Measurements from ENCODE around the gene SMPD3. TPM values are rescaled to one million over a fixed set of nuclear protein-coding genes. Genes with fewer than 3 reads are reported as not detected.

The SMPD3 gene
- total and polyA plus RNA-seq, 2 of the 8 experiments (the other 6 are each of a cell fraction or from before 2014, with no cell fraction given), result 0.39 to 1.3 TPM

DNA sequence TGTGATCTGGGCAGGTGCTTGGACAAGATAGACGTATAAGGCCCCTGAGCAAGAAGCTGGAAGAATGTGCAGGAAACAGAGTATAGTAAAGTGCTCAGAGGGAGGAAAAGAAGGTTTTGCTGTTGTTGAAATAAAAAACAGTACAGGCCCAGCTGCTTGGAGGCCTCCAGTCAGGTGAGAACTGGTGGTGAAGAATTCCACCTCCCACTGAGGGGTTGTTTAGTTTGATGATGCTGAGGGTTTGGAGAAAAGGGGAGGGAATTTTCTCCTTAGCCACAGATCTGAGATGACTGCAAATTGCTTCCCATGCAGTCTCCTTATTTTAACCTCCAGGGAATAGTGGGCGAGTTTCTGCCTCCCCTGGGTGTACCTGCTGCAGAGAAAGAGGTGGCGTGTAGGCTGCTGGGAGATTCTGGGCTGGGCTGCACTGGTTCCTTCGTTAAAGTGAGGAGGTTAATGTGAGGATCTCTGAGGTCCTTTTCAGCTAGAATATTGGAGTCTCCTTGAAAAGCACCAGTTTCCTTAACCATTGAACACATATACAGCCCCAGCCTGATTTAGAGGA is 25.8 kb downstream of the SMPD3 start:
- Histone ChIP-seq H3K23me2 (ENCODE audit: low read depth, low read length) (no peaks in the 10 kb centered on the region), H2BK15ac (ENCODE audit: low read length) (no peak overlapping the region; the same call in 1 of the 2 replicates), H3K14ac (ENCODE audit: insufficient read length) (no peak overlapping the region), H3K4me3 (ENCODE audit: extremely low read depth in 1 of 4, insufficient read depth in 2 of 4, low read depth in 3 of 4, low read length in 4 of 4) (no peak overlapping the region), H3K56ac (replicated peaks; ENCODE audit: insufficient read length, low read depth, low read length) (no peak overlapping the region), H4K91ac (replicated peaks; ENCODE audit: insufficient read length, low read length) (no peak overlapping the region), H4K8ac (ENCODE audit: extremely low read depth, insufficient read depth, low read length) (no peak overlapping the region), H3K4me1 (replicated peaks in 1 of 4; ENCODE audit: control insufficient read depth in 3 of 4, insufficient read depth in 4 of 4, low read length in 3 of 4) (peaks cover 0 to 5% (median 1%) of the 10 kb centered on the region in 4 experiments; a peak in 2 of 7 replicates), H3K9ac (replicated peaks in 1 of 4; ENCODE audit: extremely low read depth in 1 of 4, low read depth in 3 of 4, low read length in 3 of 4) (no peak overlapping the region), H3K36me3 (ENCODE audit: control insufficient read depth in 2 of 4, insufficient read depth in 4 of 4, low read length in 3 of 4) (no peaks in the 10 kb centered on the region), H2BK5ac (ENCODE audit: low read depth, low read length) (no peak overlapping the region), H2BK120ac (replicated peaks; ENCODE audit: low read depth, low read length) (no peak overlapping the region), H2BK12ac (ENCODE audit: low read depth, low read length) (no peak overlapping the region), H3K18ac (ENCODE audit: extremely low read depth, low read length) (no peak overlapping the region), H3K4me2 (ENCODE audit: insufficient read depth in 1 of 2, low read depth in 2 of 2, low read length in 2 of 2) (no peak overlapping the region), H3K27me3 (replicated peaks in 1 of 4; ENCODE audit: control insufficient read depth in 3 of 4, extremely low read depth in 1 of 4, insufficient read depth in 3 of 4, low read length in 3 of 4) (no peaks in the 10 kb centered on the region; a peak in 1 of 7 replicates), H3K4ac (replicated peaks; ENCODE audit: insufficient read length, low read depth, low read length) (no peak overlapping the region), H3K79me1 (ENCODE audit: low read depth, low read length) (no peaks in the 10 kb centered on the region), H3K23ac (ENCODE audit: insufficient read length) (no peak overlapping the region), H2AK5ac (ENCODE audit: low read depth, low read length) (no peak overlapping the region), H3K9me3 (ENCODE audit: insufficient read depth in 2 of 2, low read depth in 1 of 2, low read length in 1 of 2) (no peaks in the 10 kb centered on the region), H3K27ac (ENCODE audit: low read depth, low read length) (no peak overlapping the region), H3K79me2 (ENCODE audit: control insufficient read depth in 1 of 2, insufficient read depth in 2 of 2, low read length in 2 of 2) (no peaks in the 10 kb centered on the region), H4K20me1 (replicated peaks in 1 of 2; ENCODE audit: control insufficient read depth in 1 of 2, insufficient read depth in 2 of 2, low read length in 2 of 2) (no peaks in the 10 kb centered on the region), H2BK20ac (ENCODE audit: low read length) (no peak overlapping the region), H2AFZ (ENCODE audit: low read length) (no peak overlapping the region), H4K5ac (ENCODE audit: insufficient read length, low read depth, low read length) (no peak overlapping the region)
- ChIA-PET CTCF (ENCODE audit: partially characterized antibody) (interaction anchor here (0.9 to 8.4 kb wide), 9 partner anchors 9 to 88 kb away, joined by 3 to 54 read pairs (median 6); no protein-coding TSS in a partner anchor), POLR2A (ENCODE audit: partially characterized antibody) (interaction anchor here (0.9 to 1.0 kb wide), 2 partner anchors 59 to 61 kb away, joined by 3 read pairs; no protein-coding TSS in a partner anchor)
- no peak for FAIRE-seq
- 94% methylated on average over 4 of the region's 4 CpGs; no CpG with 5 or more reads in 1 of the 2 experiments for WGBS, 2 experiments (ENCODE audit: extremely low coverage in 1 of 2, insufficient coverage in 1 of 2, insufficient read length in 1 of 2, insufficient replicate concordance in 2 of 2, low coverage in 1 of 2, low lambda C conversion rate in 2 of 2, missing lambda C conversion rate in 1 of 2)
- DNase-seq (ENCODE audit: low read depth in 1 of 2, low spot score in 2 of 2), result no peak
- TF ChIP-seq CBX5 (IDR thresholded peaks at IDR 0.05; ENCODE audit: low read depth, low read length) (no peak), SIX5 (IDR thresholded peaks at IDR 0.05; ENCODE audit: low read depth, low read length) (no peak)
